ENCODE results near the gene ZNF791.
"Not testable (repeated sequence)": the region's sequence is repeated elsewhere in the genome, so short reads cannot be mapped to it uniquely, and the experiment has no call there.

ZNF791 gene

GRCh38 chr19:12610540-12611360 lies at the start of gene ZNF791, which contains the start of gene ZNF490:
TSS of gene ZNF791 (plus strand) at chr19:12610920. CDS start at chr19:12611080, 160 bp downstream.
TSS of gene ZNF490 (minus strand) at chr19:12610813. CDS start at chr19:12610680, 133 bp downstream.
- peak; percentile 87 to 97 (median 93) for DNase-seq

DNA sequence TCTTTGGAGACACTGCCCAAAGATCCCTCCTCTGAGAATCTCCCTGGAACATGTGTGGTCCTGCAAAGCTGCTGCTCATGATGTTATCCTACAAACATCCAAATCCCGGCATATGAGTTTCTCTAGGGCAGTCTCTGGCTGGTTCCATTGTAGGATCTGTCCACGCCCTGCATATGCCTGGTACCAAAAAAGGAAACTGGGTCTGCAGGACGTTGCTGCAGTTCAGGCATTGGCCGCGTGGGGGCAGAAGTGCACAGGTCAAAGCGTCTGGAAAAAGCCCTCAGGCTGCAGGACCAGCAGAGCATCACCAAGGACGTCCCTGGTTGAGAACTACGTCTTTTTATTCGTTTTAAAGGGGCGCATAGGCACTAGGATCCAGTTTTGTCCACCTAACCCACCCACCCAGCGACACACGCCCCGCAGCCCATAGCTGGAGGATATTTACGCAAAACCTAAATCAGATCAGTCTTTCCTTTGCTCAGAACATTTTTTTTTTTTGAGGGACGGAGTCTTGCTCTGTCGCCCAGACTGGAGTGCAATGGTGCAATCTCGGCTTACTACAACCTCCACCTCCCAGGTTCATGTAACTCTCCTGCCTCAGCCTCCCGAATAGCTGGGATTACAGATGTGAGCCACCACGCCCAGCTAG lies 46.6 kb upstream of the ZNF791 start:
- peak; percentile 74 to 94 (median 86) for DNase-seq

DNA sequence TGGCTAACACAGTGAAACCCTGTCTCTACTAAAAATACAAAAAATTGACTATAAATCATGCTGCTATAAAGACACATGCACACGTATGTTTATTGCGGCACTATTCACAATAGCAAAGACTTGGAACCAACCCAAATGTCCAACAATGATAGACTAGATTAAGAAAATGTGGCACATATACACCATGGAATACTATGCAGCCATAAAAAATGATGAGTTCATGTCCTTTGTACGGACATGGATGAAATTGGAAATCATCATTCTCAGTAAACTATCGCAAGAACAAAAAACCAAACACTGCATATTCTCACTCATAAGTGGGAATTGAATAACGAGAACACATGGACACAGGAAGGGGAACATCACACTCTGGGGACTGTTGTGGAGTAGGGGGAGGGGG lies 44.3 kb upstream of the ZNF791 start:
- DNase-seq, result not testable (repeated sequence)

DNA sequence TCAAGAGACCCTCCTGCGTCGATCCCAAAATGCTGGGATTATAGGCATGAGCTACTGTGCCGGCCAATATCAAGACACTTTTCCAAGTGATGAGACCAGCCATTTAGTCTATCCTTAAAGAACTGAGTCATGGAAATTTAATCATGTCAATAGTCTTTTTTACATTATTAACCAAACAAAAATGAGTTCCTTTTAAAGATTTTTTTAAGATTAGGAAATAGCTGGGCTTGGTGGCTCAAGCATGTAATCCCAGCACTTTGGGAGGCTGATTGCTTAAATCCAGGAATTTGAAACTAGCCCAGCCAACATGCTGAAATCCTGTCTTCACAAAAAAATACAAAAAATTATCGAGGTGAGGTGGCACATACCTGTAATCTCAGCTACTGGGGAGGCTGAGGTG lies 42.8 kb upstream of the ZNF791 start:
- no peak for DNase-seq

DNA sequence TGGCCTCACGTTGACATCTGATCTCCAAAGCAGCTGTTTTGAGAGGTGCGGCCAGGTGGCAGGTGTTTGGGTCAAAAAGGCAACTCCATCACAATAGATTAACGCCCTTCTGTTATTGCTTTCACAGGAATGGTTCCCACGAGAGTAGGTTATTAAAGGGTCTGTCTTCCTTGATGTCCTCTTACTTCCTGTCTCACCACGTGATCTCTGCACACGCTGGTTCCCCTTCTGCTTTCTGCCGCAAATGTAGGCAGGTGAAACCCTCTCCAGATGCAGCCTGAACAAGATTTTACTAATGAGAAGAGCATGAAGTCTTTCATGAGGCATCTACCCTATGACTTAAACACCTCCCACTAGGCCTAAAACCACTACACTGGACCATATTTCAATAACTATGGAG lies 36.7 kb upstream of the ZNF791 start:
- peak in 2 of 6 experiments; percentile 1 to 10 for DNase-seq

DNA sequence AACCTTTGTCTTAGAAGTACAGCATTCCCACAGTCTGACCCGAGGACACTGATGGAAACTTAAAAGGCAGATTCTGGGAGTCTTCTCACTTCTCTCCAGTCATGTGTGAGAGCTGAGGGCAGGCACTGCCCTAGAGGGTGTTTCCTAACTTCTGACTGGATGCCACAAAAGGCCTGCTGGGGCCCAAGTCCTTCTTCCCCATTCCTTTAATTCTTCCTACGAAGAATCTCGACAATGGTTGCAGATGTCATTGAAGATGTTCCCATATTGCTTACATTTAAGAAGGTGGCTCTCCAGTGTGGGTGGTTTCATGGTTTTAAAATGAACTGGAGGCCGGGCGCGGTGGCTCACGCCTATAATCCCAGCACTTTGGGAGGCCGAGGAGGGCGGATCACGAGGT lies 32.1 kb upstream of the ZNF791 start:
- DNase-seq, result no peak

GRCh38 chr19:12580180-12580694 lies 30.5 kb upstream of the ZNF791 start:
- DNase-seq, result no peak

GRCh38 chr19:12581100-12581499 lies 29.6 kb upstream of the ZNF791 start:
- no peak for DNase-seq

- no peak for DNase-seq
These were observed 14.2 kb upstream of the ZNF791 start for GRCh38 chr19:12596485-12596884.

DNA sequence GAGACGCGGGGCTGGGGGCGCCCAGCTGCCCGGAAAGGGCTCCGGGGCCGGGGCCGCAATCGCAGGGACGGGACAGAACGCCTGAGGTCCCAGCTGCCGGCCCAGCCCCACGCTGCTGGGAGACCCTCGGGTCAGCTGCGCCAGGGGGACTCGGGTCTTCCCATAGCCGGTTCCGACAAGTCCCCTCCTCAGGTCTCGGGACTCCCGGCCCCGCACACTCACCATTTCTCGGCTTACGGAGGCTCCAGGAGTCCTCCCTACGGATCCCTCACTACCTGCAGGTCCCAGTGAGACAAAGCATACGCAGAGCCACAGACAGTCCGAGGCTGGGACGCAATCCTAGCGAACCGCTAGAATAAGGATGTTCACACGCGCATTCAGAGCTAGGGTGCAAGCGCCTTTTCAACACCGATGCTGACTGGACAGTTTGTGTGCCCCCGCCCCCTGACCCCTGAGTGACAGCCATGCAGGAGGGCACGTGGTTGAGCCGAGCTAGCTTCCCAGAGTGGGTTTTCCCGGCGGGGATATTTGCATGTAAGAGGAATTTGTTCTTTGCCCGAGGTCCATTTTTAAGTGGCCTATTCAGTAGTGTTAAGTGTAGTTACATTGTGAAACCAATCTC lies 13.7 kb upstream of the ZNF791 start:
- no peak for DNase-seq

DNA sequence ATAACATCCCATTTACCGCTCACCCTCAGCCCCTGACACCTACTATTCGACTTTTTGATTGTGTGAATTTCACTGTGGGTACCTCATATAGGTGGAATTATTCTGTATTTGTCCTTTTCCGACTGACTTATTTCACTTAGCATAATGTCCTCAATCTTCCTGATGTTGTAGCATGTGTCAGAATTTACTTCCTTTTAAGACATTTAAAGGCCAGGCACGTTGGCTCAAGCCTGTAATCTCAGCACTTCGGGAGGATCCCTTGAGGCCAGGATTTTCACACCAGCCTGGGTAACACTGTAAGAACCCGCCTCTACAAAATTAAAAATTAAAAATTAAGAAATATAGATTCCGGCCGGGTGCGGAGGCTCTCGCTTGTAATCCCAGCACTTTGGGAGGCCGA lies 13.1 kb upstream of the ZNF791 start:
- no peak for DNase-seq

GRCh38 chr19:12603714-12604113 lies 7.0 kb upstream of the ZNF791 start:
- DNase-seq, result peak in 5 of 6 experiments; percentile 25 to 50 (median 38)

GRCh38 chr19:12606796-12607195 lies 3.9 kb upstream of the ZNF791 start:
- DNase-seq, result no peak

GRCh38 chr19:12607631-12608030 lies 3.1 kb upstream of the ZNF791 start:
- DNase-seq, result no peak

GRCh38 chr19:12611361-12611699 lies 610 bp downstream of the ZNF791 start:
- peak in 1 of 6 experiments; percentile 6 for DNase-seq

- no peak for DNase-seq
These were observed 6.9 kb downstream of the ZNF791 start for GRCh38 chr19:12617646-12618045.

- not testable (repeated sequence) for DNase-seq
These were observed 10.7 kb downstream of the ZNF791 start for GRCh38 chr19:12621253-12622024.

DNA sequence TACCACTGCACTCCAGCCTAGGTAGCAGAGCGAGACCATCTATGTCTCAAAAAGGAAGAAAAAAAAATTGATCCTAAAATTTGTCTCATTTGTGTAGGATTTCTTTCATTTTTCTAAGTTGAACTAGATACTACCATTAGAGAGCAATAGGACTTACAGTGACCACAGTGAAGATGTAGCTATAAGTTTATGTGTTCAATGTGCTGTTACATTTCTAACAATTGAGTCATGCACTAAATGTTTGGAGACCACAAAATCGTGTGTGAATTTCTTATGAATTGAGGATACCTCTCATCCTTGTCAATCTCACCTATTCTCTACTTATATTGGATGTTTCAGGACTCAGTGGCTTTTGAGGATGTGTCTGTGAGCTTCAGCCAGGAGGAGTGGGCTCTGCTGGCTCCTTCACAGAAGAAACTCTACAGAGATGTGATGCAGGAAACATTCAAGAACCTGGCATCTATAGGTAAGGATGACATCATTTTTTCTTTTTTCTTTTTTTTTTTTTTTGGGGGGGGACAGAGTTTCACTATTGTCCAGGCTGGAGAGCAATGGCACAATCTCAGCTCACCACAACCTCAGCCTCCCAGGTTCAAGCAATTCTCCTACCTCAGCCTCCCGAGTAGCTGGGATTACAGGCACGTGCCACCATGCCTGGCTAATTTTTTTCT lies 12.8 kb downstream of the ZNF791 start:
- no peak for DNase-seq

DNA sequence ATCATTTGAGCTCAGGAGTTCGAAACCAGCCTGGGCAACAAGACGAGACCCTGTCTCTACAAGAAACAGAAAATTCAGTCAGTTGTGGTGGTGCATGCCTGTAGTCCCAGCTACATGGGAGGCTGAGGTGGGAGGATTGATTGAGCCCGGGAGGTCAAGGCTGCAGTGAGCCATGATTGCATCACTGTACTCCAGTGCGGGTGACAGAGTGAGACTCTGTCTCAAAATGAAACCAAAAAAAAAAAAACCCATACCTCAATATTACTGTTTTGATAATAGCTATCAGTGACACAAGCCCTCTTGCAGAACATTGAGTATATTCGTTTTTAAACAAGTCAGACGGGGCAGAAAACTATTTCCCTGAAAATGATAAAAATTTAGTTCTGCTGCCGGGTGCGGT lies 16.2 kb downstream of the ZNF791 start:
- DNase-seq, result no peak

- DNase-seq, result no peak
These were observed 17.6 kb downstream of the ZNF791 start for GRCh38 chr19:12628040-12629022.

DNA sequence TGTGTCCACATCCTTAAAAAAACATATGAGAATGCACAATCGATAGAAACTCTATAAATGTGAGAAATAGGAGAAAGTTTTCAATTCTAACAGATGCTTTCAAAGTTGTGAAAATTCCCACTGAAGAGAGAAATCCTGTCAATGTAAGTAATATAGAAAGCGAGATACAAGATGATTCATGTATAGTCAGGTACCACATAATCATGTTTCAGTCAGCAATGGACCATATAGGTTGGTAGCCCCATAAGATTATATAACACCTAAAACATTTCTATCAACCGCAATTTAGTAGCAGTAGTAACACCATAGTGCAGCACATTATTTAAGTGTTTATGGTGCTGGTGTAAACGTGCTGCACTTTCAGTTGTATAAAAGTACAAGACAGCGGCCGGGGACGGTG lies 18.5 kb downstream of the ZNF791 start:
- no peak for DNase-seq
